HAP-1 (cell line): ENCODE data around the gene B9D2.
"Not testable (repeated sequence)": the region's sequence is repeated elsewhere in the genome, so short reads cannot be mapped to it uniquely, and the experiment has no call there.

Source experiments
- DNase-seq, 2 experiments: peaks; one replicate each; pipeline ENCODE4 v3.0.0-alpha.2; 2016 to 2020; ENCODE audit warnings: low spot score in 2 of 2
- H3K27me3 ChIP-seq: fragments of 250-450 bp; sonication (Bioruptor Pico); 2 replicates; pipeline ENCODE4 v1.5.1; 2020; ENCODE audit warnings: low read depth, mild to moderate bottlenecking, moderate library complexity
- H3K36me3 ChIP-seq: fragments of 250-450 bp; sonication (Bioruptor Pico); replicated peaks from 2 replicates; pipeline ENCODE4 v1.5.1; 2020; ENCODE audit warnings: mild to moderate bottlenecking
- H3K4me1 ChIP-seq: fragments of 250-450 bp; sonication (Bioruptor Pico); 2 replicates; pipeline ENCODE4 v1.5.1; 2020; ENCODE audit warnings: mild to moderate bottlenecking
- H3K4me3 ChIP-seq: fragments of 250-450 bp; sonication (Bioruptor Pico); 2 replicates; pipeline ENCODE4 v1.5.1; 2020; ENCODE audit warnings: mild to moderate bottlenecking, moderate library complexity
- H3K9me3 ChIP-seq: fragments of 250-450 bp; sonication (Bioruptor Pico); 2 replicates; pipeline ENCODE4 v1.5.1; 2020; ENCODE audit warnings: mild to moderate bottlenecking, moderate library complexity
- in situ Hi-C: fragments of 300-500 bp; cut with MboI; formaldehyde crosslinking; loops from 3 replicates; pipeline ENCODE4 v1.14.3; 2020; ENCODE audit warnings: low sequenced_read_pairs, inconsistent platforms, mixed read lengths

B9D2 gene

DNA sequence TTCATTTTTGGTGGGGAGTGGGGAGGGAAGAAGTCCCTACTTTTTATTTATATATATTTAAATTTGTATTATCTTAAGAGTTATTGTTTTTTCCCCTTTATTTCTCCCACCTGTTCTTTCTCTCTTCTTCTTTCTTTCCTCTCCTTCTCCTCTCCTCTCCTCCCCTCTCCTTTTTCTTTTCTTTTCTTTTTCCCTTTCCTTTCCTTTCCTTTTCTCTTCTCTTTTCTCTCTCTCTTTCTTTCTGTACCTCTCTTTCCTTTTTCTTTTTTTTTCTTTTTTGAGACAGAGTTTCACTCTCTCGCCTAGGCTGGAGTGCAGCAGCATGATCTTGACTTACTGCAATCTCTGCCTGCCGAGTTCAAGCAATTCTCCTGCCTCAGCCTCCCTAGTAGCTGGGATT, 35.6 kb upstream of the B9D2 start:
- Histone ChIP-seq H3K4me1 (peaks cover 8% of the 10 kb centered on the region), H3K27me3 (no peaks in the 10 kb centered on the region), H3K4me3 (no peak overlapping the region), H3K36me3 (no peaks in the 10 kb centered on the region), H3K9me3 (no peaks in the 10 kb centered on the region)
- in situ Hi-C loops, result no loop called here
- DNase-seq, result no peak

DNA sequence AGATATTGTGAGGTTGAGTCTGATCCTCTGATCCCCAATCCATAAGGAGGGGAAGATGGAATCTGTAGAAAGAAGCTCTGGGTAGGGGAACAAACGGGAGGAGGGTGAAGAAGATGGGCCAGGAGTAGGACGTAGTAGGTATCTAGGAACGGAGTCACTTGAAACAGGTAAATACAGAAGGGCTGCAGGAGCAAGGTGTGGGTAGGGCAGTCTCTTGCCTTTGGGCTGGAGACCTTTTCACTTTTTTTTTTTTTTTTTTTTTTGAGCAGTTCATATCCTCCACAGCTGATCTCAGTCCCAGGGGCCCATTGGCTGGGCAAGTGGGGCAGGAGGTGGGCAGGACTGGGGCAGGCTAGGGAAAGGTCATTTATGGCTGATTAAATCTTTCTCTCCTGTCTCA, 35.1 kb upstream of the B9D2 start:
- no peak overlapping the region for H3K4me3 ChIP-seq
- no peaks in the 10 kb centered on the region for H3K27me3 ChIP-seq
- H3K9me3 ChIP-seq, result no peaks in the 10 kb centered on the region
- no peaks in the 10 kb centered on the region for H3K36me3 ChIP-seq
- DNase-seq, result no peak
- H3K4me1 ChIP-seq, result peaks cover 8% of the 10 kb centered on the region
- in situ Hi-C loops, result no loop called here

DNA sequence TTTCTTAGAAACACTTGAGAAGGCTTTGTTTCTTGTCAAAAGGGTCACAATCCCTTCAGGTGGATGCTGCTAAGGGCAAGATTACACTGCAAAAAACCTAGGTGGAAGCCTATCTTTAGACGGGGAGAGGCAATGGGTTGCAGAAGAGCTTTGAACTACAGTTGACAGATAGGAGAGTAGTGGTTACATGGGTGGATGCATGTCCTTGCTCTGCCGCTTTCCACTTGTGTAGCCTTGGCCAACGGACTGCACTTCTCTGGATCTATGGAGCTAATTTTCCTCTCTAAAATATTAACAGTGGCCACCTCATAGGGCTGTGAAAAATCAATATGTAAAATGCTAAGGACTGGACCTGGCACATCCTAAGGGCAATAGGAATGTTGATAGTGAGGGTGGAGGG, 34.6 kb upstream of the B9D2 start:
- no peaks in the 10 kb centered on the region for H3K36me3 ChIP-seq
- H3K27me3 ChIP-seq, result no peaks in the 10 kb centered on the region
- no peak for DNase-seq
- peaks cover 8% of the 10 kb centered on the region for H3K4me1 ChIP-seq
- in situ Hi-C loops, result no loop called here
- H3K4me3 ChIP-seq, result peak overlapping the region; percentile 83
- H3K9me3 ChIP-seq, result no peaks in the 10 kb centered on the region

DNA sequence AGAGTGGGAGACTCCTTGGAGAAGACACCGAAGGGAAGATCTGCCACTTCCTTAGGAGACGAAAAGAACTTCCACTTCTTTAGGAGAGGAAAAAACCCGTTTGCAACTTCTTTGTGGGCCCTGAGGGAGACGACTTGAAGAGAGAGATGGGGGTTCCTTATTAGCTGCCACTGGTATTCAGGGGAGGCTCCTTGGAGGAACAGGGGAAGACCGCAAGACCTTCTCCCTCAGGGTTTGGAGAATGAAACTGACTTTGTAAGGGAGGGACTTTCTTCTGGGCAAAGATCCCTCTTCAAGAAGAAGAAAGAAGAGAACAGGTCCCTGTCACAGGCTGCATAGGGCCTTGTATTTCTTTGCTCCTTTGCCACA, 34.1 kb upstream of the B9D2 start:
- Histone ChIP-seq H3K36me3 (no peaks in the 10 kb centered on the region), H3K4me3 (peak overlapping the region; percentile 83), H3K9me3 (no peaks in the 10 kb centered on the region), H3K4me1 (peaks cover 8% of the 10 kb centered on the region), H3K27me3 (no peaks in the 10 kb centered on the region)
- in situ Hi-C loops, result no loop called here
- DNase-seq, result no peak

DNA sequence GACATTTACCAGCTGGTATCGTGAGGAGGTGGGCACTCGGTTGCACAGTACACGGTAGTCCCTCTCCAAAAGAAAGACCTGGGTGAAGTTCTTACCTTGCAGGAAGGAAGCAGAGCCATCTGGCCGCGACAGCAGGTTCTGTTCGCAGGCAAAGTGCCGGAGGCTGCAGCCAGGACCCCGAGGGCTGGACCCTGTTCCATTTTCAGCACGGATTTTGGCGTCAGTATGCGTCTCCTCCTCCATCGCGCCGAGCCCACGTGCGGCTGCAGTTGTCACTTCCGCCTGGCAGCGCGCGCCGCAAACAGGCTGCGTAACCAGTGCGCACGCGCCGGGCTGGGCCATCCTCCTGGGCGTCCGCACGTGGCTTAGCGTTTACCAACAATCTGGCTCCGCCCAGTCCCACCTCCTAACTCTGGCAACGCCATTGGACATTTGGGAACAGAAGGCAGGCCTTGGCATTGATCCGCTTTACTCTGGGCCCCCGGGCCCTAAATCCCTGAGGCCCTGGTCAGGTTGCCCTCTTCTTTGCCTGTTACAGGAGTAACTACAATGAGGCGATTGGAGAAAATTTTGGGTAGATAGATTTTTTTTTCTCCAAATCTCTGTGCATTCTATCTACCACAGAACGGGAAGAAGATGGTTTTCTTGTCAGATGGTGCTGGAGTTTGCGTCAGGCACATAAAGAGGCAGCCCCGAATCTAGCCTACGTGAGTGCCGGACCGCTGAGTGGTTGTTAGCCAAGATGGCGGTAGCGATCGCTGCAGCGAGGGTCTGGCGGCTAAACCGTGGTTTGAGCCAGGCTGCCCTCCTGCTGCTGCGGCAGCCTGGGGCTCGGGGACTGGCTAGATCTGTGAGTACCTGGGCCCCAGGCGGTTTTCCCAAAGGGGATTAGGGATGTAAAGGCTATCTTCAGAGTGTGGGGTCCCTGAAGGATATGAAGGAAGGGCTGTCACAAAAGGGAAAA, 33.4 kb upstream of the B9D2 start, which contains the start of the genes BCKDHA and EXOSC5:
BCKDHA (plus strand) TSS at position 733 of the 964 bp plus-strand sequence; CDS start at position 743, 10 bp downstream.
EXOSC5 (minus strand) TSS at position 274 of the 964 bp plus-strand sequence; CDS start at position 243, 31 bp downstream.
- H3K4me1 ChIP-seq, result peaks cover 8% of the 10 kb centered on the region
- no peaks in the 10 kb centered on the region for H3K9me3 ChIP-seq
- H3K4me3 ChIP-seq, result peak within 1 kb of the TSS; percentile 83
- in situ Hi-C loops, result no loop called here
- peak; percentile 99 for DNase-seq
- no peaks in the 10 kb centered on the region for H3K36me3 ChIP-seq
- no peaks in the 10 kb centered on the region for H3K27me3 ChIP-seq

DNA sequence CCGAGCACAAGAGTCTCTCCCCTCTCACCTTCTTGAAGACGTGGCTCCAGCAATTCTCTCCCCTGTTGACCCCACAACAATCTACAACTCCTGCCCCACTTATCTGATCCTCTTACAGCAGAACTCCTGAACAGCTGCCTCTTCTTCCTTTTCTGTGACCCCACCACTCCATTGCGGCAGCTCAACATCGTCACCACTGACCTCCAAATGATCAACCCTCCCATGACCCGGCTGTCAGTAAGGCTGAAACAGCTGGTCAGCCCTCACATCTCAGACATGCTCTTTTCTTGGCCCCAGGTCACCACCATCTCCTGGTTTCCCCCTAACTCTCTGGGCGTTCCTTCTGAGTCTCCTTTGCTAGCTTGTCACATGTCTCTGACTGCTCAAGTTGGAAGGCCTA, 31.4 kb upstream of the B9D2 start:
- Histone ChIP-seq H3K4me1 (peaks cover 8% of the 10 kb centered on the region), H3K4me3 (no peak overlapping the region), H3K27me3 (no peaks in the 10 kb centered on the region), H3K36me3 (peaks cover 16% of the 10 kb centered on the region), H3K9me3 (no peaks in the 10 kb centered on the region)
- in situ Hi-C loops, result no loop called here
- no peak for DNase-seq

DNA sequence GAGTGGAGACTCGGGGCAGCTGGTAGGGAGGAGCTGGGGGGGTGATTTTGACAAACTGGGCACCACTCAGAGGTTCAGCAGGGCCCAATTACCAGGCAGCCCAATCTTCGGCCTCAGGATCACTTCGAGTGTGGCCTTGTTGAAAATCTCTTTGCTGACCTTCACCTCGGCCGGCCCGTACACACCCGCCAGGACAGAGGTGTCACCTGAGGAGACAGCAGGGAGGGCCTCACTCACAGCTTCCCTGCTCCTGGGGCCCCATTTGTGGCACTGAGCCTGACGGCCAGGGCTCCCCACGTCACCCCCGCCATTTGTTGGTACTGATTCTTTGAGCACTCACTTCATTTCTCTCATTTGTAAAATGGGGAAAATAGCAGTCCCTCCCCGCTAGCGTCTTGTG, 28.8 kb upstream of the B9D2 start:
- Histone ChIP-seq H3K27me3 (no peaks in the 10 kb centered on the region), H3K4me3 (no peak overlapping the region), H3K36me3 (peaks cover 34% of the 10 kb centered on the region), H3K4me1 (peaks cover 4% of the 10 kb centered on the region), H3K9me3 (no peaks in the 10 kb centered on the region)
- in situ Hi-C loops, result no loop called here
- no peak for DNase-seq

DNA sequence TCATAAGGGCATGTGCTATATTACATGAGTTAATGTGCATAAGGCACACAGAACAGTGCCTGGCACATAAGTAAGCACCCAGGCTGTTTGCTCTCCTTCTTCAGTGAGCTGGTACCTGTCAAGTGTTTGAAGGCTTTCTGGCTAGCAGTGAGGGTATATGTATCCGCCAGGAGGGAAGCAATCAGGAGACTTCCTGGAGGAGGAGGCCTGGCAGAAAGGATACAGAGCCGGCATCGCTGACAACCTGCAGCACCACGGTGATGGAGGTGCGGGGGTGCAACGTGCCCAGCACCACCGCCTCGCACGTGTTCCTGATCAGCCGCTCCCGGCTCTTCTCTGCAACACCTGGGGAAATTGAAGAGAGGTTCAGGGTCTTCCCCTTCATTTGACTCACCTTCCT, 27.7 kb upstream of the B9D2 start:
- in situ Hi-C loops, result no loop called here
- no peak for DNase-seq

DNA sequence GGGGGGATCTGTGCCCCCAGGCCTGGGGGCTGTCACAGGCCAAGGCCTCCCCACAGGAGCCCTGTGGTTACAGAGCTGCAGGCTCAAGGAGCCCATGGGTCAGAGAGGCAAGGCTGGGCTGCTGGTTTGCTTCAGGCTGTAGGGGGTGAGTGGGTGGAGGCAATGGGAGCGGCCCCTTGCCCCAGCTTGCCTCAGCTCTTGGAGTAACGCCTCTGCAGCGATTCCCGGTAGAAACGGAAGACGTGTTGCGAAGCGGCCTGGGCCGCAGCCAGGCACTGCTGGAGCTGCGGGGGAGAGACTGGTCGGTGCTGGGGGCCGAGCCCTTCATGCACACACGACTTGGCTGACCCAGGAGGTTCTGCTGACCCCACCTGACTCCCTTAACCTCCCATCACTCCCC, 22.5 kb upstream of the B9D2 start:
- Histone ChIP-seq H3K27me3 (no peaks in the 10 kb centered on the region), H3K36me3 (peaks cover 29% of the 10 kb centered on the region), H3K9me3 (no peaks in the 10 kb centered on the region), H3K4me3 (no peak overlapping the region), H3K4me1 (no peaks in the 10 kb centered on the region)
- in situ Hi-C loops, result no loop called here
- DNase-seq, result no peak

More for the DNA sequence above, 27.7 kb upstream of the B9D2 start:
- H3K36me3 ChIP-seq, result peaks cover 34% of the 10 kb centered on the region
- no peaks in the 10 kb centered on the region for H3K27me3 ChIP-seq
- no peaks in the 10 kb centered on the region for H3K9me3 ChIP-seq
- H3K4me3 ChIP-seq, result no peak overlapping the region
- peaks cover 4% of the 10 kb centered on the region for H3K4me1 ChIP-seq

DNA sequence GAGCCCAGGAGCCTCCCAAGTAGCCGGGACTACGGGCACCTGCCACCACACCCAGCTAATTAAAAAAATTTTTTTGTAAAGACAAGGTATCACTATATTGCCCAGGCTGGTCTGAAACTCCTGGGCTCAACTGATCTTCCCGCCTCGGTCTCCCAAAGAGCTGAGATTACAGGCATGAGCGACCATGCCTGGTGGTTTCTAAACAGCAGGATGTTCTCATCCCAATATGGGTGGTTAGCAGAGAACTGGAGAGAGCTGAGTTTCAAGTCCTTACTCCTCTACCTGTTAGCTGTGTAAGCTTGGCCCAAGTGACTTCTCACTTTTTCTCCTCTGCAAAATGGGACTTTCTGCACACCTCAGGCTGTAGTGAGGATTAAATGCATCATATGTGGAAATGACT, 20.4 kb upstream of the B9D2 start:
- Histone ChIP-seq H3K4me1 (no peaks in the 10 kb centered on the region), H3K36me3 (peaks cover 8% of the 10 kb centered on the region; the same call in 1 of the 2 replicates), H3K27me3 (no peaks in the 10 kb centered on the region), H3K9me3 (no peaks in the 10 kb centered on the region), H3K4me3 (no peak overlapping the region)
- no peak for DNase-seq
- in situ Hi-C loops, result no loop called here

DNA sequence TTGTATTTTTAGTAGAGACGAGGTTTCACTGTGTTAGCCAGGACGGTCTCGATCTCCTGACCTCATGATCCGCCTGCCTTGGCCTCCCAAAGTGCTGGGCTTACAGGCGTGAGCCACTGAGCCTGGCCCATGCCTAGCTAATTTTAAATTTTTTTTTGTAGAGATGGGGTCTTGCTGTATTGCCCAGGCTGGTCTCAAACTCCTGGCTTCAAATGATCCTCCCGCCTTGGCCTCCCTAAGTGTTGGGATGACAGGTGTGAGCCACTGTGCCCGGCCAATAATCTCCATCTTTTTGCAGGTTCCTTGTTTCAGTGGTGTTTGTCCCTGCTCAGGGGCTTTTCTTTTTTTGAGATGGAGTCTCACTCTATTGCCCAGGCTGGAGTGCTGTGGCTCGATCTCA, 17.6 kb upstream of the B9D2 start:
- H3K4me1 ChIP-seq, H3K9me3 ChIP-seq, H3K27me3 ChIP-seq, DNase-seq, H3K36me3 ChIP-seq, H3K4me3 ChIP-seq, in situ Hi-C loops: not testable (repeated sequence)

DNA sequence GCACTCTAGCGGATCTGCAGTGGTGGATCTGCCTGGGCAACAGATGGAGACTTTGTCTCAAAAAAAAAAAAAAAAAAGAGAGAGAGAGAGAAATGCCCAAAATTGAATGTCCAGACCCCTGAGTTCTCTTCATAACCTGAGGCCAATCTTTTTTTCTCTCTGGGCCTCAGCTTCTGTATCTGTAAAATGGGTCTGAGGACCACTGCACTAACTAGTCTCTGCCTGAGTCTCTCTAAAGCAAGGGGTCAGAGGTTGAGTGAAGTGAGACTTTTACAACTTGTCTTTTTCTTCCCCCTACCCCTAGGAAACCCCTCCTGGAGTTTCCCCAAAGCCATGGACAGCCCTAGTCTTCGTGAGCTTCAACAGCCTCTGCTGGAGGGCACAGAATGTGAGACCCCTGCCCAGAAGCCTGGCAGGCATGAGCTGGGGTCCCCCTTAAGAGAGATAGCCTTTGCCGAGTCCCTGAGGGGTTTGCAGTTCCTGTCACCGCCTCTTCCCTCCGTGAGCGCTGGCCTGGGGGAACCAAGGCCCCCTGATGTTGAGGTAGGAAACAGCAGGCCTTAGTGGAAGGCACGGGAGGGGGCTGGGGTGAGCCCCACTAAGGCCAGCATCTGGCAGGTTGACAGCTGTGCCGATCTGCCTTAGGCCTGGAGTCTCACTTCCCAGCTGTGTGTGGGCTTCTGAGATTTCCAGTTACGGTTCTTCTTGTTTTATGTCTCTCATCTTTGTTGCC, 14.2 kb upstream of the B9D2 start:
- Histone ChIP-seq H3K9me3 (no peaks in the 10 kb centered on the region), H3K4me3 (no peak overlapping the region), H3K27me3 (no peaks in the 10 kb centered on the region), H3K36me3 (no peaks in the 10 kb centered on the region), H3K4me1 (no peaks in the 10 kb centered on the region)
- in situ Hi-C loops, result no loop called here
- DNase-seq, result no peak

DNA sequence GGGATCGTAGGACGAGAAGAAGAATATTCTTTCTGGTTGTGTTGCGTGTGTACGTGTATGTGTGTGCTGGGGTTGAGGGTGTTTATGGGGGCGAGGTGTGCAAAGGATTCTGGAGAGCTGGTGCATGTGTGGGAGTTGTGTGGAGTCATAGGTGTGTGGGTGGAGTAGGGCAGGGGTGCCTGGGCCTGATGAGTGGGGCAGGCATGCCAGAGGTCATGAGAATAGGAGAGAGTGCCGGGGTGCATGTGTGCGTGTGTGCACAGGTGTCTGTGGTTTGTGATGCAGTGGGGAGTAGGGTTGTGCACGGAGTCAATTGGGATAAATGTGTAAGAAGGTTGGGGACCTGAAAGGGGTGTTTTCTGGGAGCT, 13.0 kb upstream of the B9D2 start:
- in situ Hi-C loops, result no loop called here
- no peak overlapping the region for H3K4me3 ChIP-seq

More for the DNA sequence above, 13.0 kb upstream of the B9D2 start:
- no peak for DNase-seq
- no peaks in the 10 kb centered on the region for H3K9me3 ChIP-seq
- H3K27me3 ChIP-seq, result no peaks in the 10 kb centered on the region
- no peaks in the 10 kb centered on the region for H3K36me3 ChIP-seq
- H3K4me1 ChIP-seq, result no peaks in the 10 kb centered on the region
